H9 (cell line): ENCODE data around the gene PARP1. TPM values are rescaled to one million over a fixed set of nuclear protein-coding genes. Genes with fewer than 3 reads are reported as not detected.

Source experiments
- DNase-seq: peaks from one replicate; pipeline ENCODE4 v3.0.0-alpha.2; 2017
- H2AFZ ChIP-seq: one replicate; pipeline ENCODE4 v1.6.1; 2013; ENCODE audit warnings: mild to moderate bottlenecking, low read length, control low read depth, moderate library complexity
- H2AK5ac ChIP-seq: 2 replicates; pipeline ENCODE4 v1.6.1; 2013; ENCODE audit warnings: low read length, control low read depth, mixed read lengths; ENCODE audit not compliant: insufficient read length
- H2BK120ac ChIP-seq: one replicate; pipeline ENCODE4 v1.6.1; 2013; ENCODE audit warnings: low read depth, mild to moderate bottlenecking, low read length, control low read depth, inconsistent platforms; ENCODE audit not compliant: poor library complexity, severe bottlenecking
- H2BK12ac ChIP-seq: 2 replicates; pipeline ENCODE4 v1.6.1; 2013; ENCODE audit warnings: low read length, control low read depth, mixed read lengths, low read depth; ENCODE audit not compliant: insufficient read length
- H2BK15ac ChIP-seq: 2 replicates; pipeline ENCODE4 v1.6.1; 2013; ENCODE audit warnings: low read depth, low read length, control low read depth
- H2BK20ac ChIP-seq: one replicate; pipeline ENCODE4 v1.6.1; 2013; ENCODE audit warnings: low read depth, mild to moderate bottlenecking, low read length, control low read depth, inconsistent platforms; ENCODE audit not compliant: poor library complexity, severe bottlenecking
- H2BK5ac ChIP-seq: 2 replicates; pipeline ENCODE4 v1.6.1; 2013; ENCODE audit warnings: low read length, control low read depth, mixed read lengths; ENCODE audit not compliant: insufficient read length
- H3K14ac ChIP-seq: 2 replicates; pipeline ENCODE4 v1.6.1; 2013; ENCODE audit warnings: low read length, control low read depth; ENCODE audit not compliant: insufficient read depth
- H3K18ac ChIP-seq: 2 replicates; pipeline ENCODE4 v1.6.1; 2013; ENCODE audit warnings: low read depth, mild to moderate bottlenecking, mixed read lengths, low read length, control low read depth; ENCODE audit not compliant: insufficient read length
- H3K23ac ChIP-seq: 2 replicates; pipeline ENCODE4 v1.6.1; 2013; ENCODE audit warnings: low read length, control low read depth, mixed read lengths, low read depth; ENCODE audit not compliant: insufficient read length
- H3K23me2 ChIP-seq: 2 replicates; pipeline ENCODE4 v1.6.1; 2013; ENCODE audit warnings: low read depth, mild to moderate bottlenecking, mixed read lengths, low read length, control low read depth; ENCODE audit not compliant: insufficient read length, poor library complexity, severe bottlenecking
- H3K27ac ChIP-seq: 2 replicates; pipeline ENCODE4 v1.5.1; 2013; ENCODE audit warnings: low read length, control low read depth, mixed read lengths, low read depth; ENCODE audit not compliant: insufficient read length
- H3K27me3 ChIP-seq: 2 replicates; pipeline ENCODE4 v1.6.1; 2013; ENCODE audit warnings: low read length, control low read depth, inconsistent platforms; ENCODE audit not compliant: insufficient read depth
- H3K4ac ChIP-seq: 2 replicates; pipeline ENCODE4 v1.6.1; 2013; ENCODE audit warnings: low read depth, mild to moderate bottlenecking, control low read depth, inconsistent platforms, low read length, moderate library complexity
- H3K4me1 ChIP-seq: 2 replicates; pipeline ENCODE4 v1.6.1; 2013; ENCODE audit warnings: low read length, control low read depth, inconsistent platforms; ENCODE audit not compliant: insufficient read depth
- H3K4me2 ChIP-seq: 2 replicates; pipeline ENCODE4 v1.6.1; 2013; ENCODE audit warnings: low read length, control low read depth, mixed read lengths; ENCODE audit not compliant: insufficient read length, insufficient read depth
- H3K56ac ChIP-seq: 2 replicates; pipeline ENCODE4 v1.6.1; 2013; ENCODE audit warnings: low read depth, mild to moderate bottlenecking, mixed read lengths, low read length, control low read depth; ENCODE audit not compliant: insufficient read length
- H3K79me1 ChIP-seq: 2 replicates; pipeline ENCODE4 v1.6.1; 2013; ENCODE audit warnings: low read depth, mild to moderate bottlenecking, moderate library complexity, low read length, control low read depth, inconsistent platforms; ENCODE audit not compliant: insufficient read depth, poor library complexity, severe bottlenecking
- H3K79me2 ChIP-seq: 2 replicates; pipeline ENCODE4 v1.6.1; 2013; ENCODE audit warnings: low read length, control low read depth, inconsistent platforms; ENCODE audit not compliant: insufficient read depth
- H3K9ac ChIP-seq: 2 replicates; pipeline ENCODE4 v1.6.1; 2013; ENCODE audit warnings: low read length, control low read depth, mixed read lengths; ENCODE audit not compliant: insufficient read length; ENCODE audit errors: extremely low read depth
- H3K9me3 ChIP-seq: one replicate; pipeline ENCODE4 v1.6.1; 2013; ENCODE audit warnings: low read depth, low read length, inconsistent platforms; ENCODE audit not compliant: control insufficient read depth
- H3T11ph ChIP-seq: one replicate; pipeline ENCODE4 v1.6.1; 2013; ENCODE audit warnings: mild to moderate bottlenecking, low read length, control low read depth, inconsistent platforms
- H4K20me1 ChIP-seq: one replicate; pipeline ENCODE4 v1.6.1; 2013; ENCODE audit not compliant: control insufficient read depth, insufficient read length, insufficient read depth
- H4K5ac ChIP-seq: 2 replicates; pipeline ENCODE4 v1.6.1; 2013; ENCODE audit warnings: low read depth, mild to moderate bottlenecking, mixed read lengths, low read length, control low read depth; ENCODE audit not compliant: insufficient read length
- H4K8ac ChIP-seq: replicated peaks from 2 replicates; pipeline ENCODE4 v1.6.1; 2013; ENCODE audit warnings: low read length, control low read depth, mixed read lengths, low read depth; ENCODE audit not compliant: insufficient read length
- H4K91ac ChIP-seq: 2 replicates; pipeline ENCODE4 v1.6.1; 2013; ENCODE audit warnings: low read depth, mild to moderate bottlenecking, moderate library complexity, mixed read lengths, low read length, control low read depth; ENCODE audit not compliant: insufficient read length
- H3K27ac Mint-ChIP-seq, 3 experiments: 2 replicates in 2 of 3; 3 replicates in 1 of 3; pipeline ENCODE4 v1.8.0; 2020 to 2021; ENCODE audit warnings: mixed read lengths in 3 of 3, mild to moderate bottlenecking in 1 of 3, moderate library complexity in 1 of 3
- H3K27me3 Mint-ChIP-seq: 2 replicates; pipeline ENCODE4 v1.8.0; 2021; ENCODE audit warnings: low read depth, mild to moderate bottlenecking, moderate library complexity, mixed read lengths
- H3K36me3 Mint-ChIP-seq, 3 experiments: 2 replicates in 2 of 3; 3 replicates in 1 of 3; pipeline ENCODE4 v1.8.0; 2020 to 2021; ENCODE audit warnings: low read depth in 3 of 3, mixed read lengths in 3 of 3; ENCODE audit not compliant: insufficient read depth in 1 of 3
- H3K4me1 Mint-ChIP-seq, 2 experiments: 2 replicates each; pipeline ENCODE4 v1.8.0; 2020; ENCODE audit warnings: mixed read lengths in 2 of 2
- H3K4me3 Mint-ChIP-seq, 2 experiments: 2 replicates in 1 of 2; 3 replicates in 1 of 2; pipeline ENCODE4 v1.8.0; 2020 to 2021; ENCODE audit warnings: mild to moderate bottlenecking in 2 of 2, mixed read lengths in 2 of 2, moderate library complexity in 1 of 2
- H3K9me3 Mint-ChIP-seq, 2 experiments: 2 replicates in 1 of 2; 3 replicates in 1 of 2; pipeline ENCODE4 v1.8.0; 2020; ENCODE audit warnings: mild to moderate bottlenecking in 2 of 2, mixed read lengths in 2 of 2, moderate library complexity in 1 of 2
- CTCF ChIP-seq: fragments of 200-600 bp; sonication (generic); conservative IDR thresholded peaks from 3 replicates; pipeline ENCODE4 v1.8.0; 2021; ENCODE audit warnings: antibody characterized with exemption, mild to moderate bottlenecking
- whole genome bisulfite sequencing: extraction: QIAGEN DNeasy Blood & Tissue Kit; methylation state at CpG from one replicate; pipeline ENCODE4 v1.1.7; 2013; ENCODE audit warnings: missing lambda C conversion rate, low lambda C conversion rate, mixed read lengths; ENCODE audit not compliant: insufficient read length; ENCODE audit errors: extremely low coverage; 5-methylcytosine and 5-hydroxymethylcytosine counted together
- total RNA-seq: library from RNA; stranded (reverse); gene quantifications from 2 replicates; pipeline ENCODE4 v1.2.1, GENCODE V29; 2021

The PARP1 gene
- total RNA-seq, 1 experiment from 2014 or later, result 337 TPM

- H3K27ac Mint-ChIP-seq, result no peak overlapping the region
- H3K4me1 Mint-ChIP-seq, result peaks cover 22 to 27% of the 10 kb centered on the region in 2 experiments
- Histone ChIP-seq H2BK20ac (no peak overlapping the region), H2BK15ac (no peak overlapping the region), H3K14ac (no peak overlapping the region), H2AFZ (no peak overlapping the region), H3K4ac (no peak overlapping the region), H4K91ac (no peak overlapping the region), H3K4me1 (peaks cover 6% of the 10 kb centered on the region), H3K23ac (no peak overlapping the region), H2BK120ac (no peak overlapping the region), H3K23me2 (peaks cover 14% of the 10 kb centered on the region), H4K5ac (no peak overlapping the region), H2BK12ac (no peak overlapping the region), H4K20me1 (no peaks in the 10 kb centered on the region), H2BK5ac (no peak overlapping the region), H3K79me1 (no peaks in the 10 kb centered on the region), H3T11ph (no peak overlapping the region), H3K27ac (no peak overlapping the region), H3K79me2 (peaks cover 16% of the 10 kb centered on the region; the same call in 1 of the 2 replicates), H3K56ac (no peak overlapping the region), H3K4me2 (no peak overlapping the region), H2AK5ac (no peak overlapping the region), H3K9me3 (no peaks in the 10 kb centered on the region), H3K18ac (no peak overlapping the region), H3K27me3 (no peaks in the 10 kb centered on the region), H3K9ac (no peak overlapping the region), H4K8ac (no peak overlapping the region)
- no peaks in the 10 kb centered on the region; a peak in 1 of 5 replicates for H3K9me3 Mint-ChIP-seq
- no CpG with 5 or more reads among the region's 4 CpGs for WGBS
- H3K36me3 Mint-ChIP-seq, result peaks cover 0 to 2% (median 0%) of the 10 kb centered on the region in 3 experiments; a peak in 1 of 7 replicates
- no peak for DNase-seq
- no peak overlapping the region for H3K4me3 Mint-ChIP-seq
- TF ChIP-seq CTCF, result no peak
- H3K27me3 Mint-ChIP-seq, result no peaks in the 10 kb centered on the region; the same call in none of the 2 replicates
These were observed 1.5 kb upstream of the PARP1 start for GRCh38 chr1:226409392-226409791.
